Endometrial microvascular endothelial cells (primary cell): ENCODE results near the gene UBR2. TPM values are rescaled to one million over a fixed set of nuclear protein-coding genes. Genes with fewer than 3 reads are reported as not detected.
"Not testable (repeated sequence)": the region's sequence is repeated elsewhere in the genome, so short reads cannot be mapped to it uniquely, and the experiment has no call there.

Experiments used
- in situ Hi-C: cut with HindIII; loops from 2 replicates; pipeline ENCODE4 v1.10.0; 2017; ENCODE audit warnings: low sequenced_read_pairs, low pct_unique_long_range_greater_than_20kb; ENCODE audit errors: inconsistent ontology term
- total RNA-seq: library from RNA; depleted of rRNA; stranded (reverse); fragments of >200 nt; gene quantifications from one replicate; pipeline ENCODE4 v1.2.3, GENCODE V29; 2015; ENCODE audit errors: inconsistent ontology term

Gene UBR2
- total RNA-seq, 1 donor from 2014 or later, result 15.1 TPM

DNA sequence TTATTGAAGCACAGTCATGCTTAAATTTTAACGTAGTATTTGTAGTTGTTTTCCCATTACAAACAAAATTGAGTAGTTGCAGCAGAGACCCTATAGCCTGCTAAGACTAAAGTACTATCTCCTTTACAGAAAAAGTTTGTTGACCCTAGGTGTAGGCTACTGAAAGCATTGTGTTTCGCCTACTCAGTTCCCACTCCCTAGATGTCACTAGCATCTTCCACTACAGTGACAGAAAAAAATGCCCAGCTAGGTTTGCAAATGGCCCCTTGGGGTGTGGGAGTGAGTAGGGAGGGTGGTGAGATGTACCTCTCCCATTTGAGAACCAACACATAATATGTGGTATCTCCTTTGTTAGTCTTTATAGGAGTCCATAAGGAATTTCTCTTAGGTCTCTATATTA, 34.5 kb downstream of the UBR2 start:
- in situ Hi-C loops, result no loop called here

- in situ Hi-C loops, result no loop called here
These were observed 35.7 kb downstream of the UBR2 start for GRCh38 chr6:42599558-42599957.

GRCh38 chr6:42604150-42604549, 40.3 kb downstream of the UBR2 start:
- in situ Hi-C loops, result no loop called here

DNA sequence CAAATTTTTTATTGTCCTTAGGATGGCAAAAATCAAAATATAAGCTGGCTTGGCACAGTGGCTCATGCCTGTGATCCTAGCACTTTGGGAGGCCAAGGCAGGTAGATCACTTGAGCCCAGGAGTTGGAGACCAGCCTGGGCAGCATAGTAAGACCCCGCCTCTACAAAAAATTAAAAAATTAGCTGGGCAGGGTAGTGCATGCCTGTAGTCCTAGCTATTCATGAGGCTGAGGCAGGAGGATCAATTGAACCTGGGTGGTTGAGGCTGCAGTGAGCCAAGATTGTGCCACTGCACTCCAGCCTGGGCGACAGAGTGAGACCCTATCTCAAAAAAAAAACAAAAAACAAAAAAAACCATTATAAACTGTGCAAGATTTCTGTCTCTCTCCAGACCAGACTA, 40.9 kb downstream of the UBR2 start:
- in situ Hi-C loops, result not testable (repeated sequence)

- in situ Hi-C loops, result no loop called here
These were observed 46.6 kb downstream of the UBR2 start for GRCh38 chr6:42610416-42610815.

DNA sequence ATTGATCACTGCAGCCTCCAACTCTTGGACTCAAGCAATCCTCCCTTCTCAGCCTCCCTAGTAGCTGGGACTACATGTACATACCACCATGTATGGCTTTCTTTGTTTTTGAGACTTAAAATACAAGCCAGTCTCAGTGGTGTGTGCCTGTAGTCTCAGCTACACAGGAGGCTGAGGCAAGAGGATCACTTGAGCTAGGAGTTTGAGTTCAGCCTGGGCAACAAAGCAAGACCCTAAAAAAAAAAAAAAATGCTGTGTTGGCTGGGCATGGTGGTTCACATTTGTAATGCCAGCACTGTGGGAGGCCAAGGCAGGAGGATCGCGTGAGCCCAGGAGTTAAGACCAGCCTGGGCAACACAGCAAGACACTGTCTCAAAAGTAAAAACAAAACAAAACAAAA, 51.7 kb downstream of the UBR2 start:
- in situ Hi-C loops, result no loop called here

DNA sequence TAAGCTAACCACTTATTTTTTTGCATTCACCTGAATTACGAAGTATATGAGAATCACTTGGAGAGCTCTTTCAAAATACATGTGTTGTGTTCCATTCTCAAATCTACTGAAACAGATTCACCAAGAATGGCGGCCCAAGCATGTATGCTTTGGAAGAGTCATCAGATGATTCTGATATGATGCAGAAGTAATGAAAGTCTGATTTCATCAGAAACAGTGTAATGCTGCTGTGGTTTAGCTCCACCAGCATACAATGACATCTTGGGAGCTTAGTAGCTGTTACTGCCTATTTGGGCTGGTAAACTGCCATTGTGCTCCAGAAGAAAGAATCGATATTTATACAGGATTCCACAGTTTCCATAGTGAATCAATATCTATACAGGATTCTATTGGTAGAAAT, 52.9 kb downstream of the UBR2 start:
- in situ Hi-C loops, result no loop called here

DNA sequence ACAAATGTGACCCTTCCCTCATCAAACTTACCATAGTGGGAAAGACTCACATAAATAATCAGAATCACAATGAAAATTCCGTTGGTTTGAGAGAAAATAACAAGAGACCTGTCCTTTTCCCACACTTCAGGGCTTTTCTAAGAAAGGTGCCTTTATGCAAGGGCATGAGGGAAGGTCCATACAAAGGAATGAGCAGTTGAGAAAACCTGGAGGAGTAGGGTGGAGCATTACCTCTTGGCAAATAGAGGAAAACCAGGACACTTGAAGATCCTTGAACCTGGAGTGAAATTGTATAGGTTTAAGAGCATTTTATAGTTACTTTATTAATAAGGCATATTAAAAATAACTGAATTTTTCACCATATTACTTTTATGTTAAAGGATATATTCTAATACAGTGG, 54.3 kb downstream of the UBR2 start:
- in situ Hi-C loops, result no loop called here

DNA sequence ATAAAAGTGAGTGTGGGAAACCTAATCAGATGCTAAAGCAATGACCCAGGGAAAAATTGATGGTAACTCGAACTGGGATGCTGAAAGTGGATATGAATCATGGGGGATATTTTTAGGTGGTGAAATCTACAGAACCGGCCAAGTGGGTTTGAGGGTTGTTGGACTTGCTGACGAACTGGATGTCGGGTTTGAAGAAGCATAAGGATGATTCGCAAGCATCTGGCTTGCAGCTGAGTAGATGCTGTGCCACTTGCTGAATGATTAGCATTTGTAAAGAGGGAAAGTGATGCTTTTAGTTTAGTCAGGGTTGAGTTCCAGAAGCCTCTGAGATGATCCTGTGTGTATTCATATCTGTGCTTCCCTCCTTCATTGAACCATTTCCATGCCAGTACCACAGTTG, 54.9 kb downstream of the UBR2 start:
- in situ Hi-C loops, result no loop called here

GRCh38 chr6:42619963-42620362, 56.1 kb downstream of the UBR2 start:
- in situ Hi-C loops, result no loop called here

GRCh38 chr6:42624601-42625000, 60.8 kb downstream of the UBR2 start:
- in situ Hi-C loops, result no loop called here

- in situ Hi-C loops, result no loop called here
These were observed 63.2 kb downstream of the UBR2 start for GRCh38 chr6:42627044-42627443.

GRCh38 chr6:42627674-42628073, 63.8 kb downstream of the UBR2 start:
- in situ Hi-C loops, result no loop called here

DNA sequence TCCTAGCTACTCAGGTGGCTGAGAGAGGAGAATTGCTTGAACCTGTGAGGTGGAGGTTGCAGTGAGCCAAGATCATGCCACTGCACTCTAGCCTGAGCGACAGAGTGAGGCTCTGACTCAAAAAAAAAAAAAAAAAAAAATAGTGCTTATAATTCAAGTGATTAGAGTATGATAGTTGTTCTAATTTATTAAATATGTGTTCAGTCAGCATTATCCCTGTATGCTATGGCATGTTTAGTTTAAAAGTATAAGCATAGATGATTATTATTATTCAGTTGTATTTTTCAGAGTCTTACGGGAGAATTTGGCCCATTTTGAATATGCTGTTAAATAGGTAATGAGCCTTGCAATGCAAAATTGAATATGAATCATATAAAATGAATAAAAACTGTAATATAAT, 64.8 kb downstream of the UBR2 start:
- in situ Hi-C loops, result no loop called here

DNA sequence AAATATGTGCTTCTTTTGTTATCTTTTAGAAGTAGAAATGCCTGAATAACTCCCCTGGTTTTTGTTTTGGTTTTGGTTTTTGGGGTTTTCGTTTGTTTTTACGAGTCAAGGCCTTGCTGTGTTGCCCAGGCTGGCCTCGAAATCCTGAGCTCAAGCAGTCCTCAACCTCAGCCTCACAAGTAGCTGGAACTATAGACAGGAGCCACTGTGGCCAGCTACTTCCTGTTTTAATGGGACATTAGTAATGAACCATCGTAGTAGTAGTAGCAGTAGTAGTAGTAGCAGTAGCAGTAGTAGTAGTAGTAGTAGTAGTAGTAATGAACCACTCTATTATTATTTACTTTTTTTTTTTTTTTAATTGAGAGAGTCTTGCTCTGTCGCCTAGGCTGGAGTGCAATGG, 66.0 kb downstream of the UBR2 start:
- in situ Hi-C loops, result no loop called here

GRCh38 chr6:42637681-42638080, 73.9 kb downstream of the UBR2 start:
- in situ Hi-C loops, result no loop called here

GRCh38 chr6:42642794-42643193, 79.0 kb downstream of the UBR2 start:
- in situ Hi-C loops, result no loop called here

- in situ Hi-C loops, result no loop called here
These were observed 80.4 kb downstream of the UBR2 start for GRCh38 chr6:42644211-42644610.

DNA sequence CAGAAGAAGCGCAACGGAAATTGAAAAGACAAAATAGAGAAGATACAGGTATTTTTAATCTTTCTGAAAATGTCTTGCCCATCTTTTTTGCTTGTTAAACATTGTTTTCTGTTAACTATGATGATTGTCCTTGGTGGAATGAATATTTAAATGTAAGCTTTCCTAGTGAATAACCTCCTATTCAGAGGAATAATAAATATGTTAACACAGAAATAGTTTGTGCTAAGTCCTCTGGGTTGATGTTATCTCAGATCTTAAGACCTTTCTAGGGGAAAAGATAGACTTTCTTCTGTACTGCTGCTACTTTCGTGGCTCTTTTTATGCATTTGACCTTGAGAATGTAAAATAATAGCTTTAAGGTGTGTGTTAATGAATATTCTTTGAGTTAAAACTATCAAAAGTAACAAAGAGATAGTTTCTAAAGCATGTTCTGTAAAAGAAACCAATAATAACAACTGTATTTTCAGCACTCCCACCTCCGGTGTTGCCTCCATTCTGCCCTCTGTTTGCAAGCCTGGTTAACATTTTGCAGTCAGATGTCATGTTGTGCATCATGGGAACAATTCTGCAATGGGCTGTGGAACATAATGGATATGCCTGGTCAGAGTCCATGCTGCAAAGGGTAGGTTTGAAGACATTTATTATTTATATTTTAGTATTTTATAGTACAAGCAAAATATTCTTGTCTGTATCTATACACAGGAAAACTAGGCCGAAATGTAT, 88.4 kb downstream of the UBR2 start:
- in situ Hi-C loops, result no loop called here

- in situ Hi-C loops, result no loop called here
These were observed 90.0 kb downstream of the UBR2 start for GRCh38 chr6:42653851-42654250.

GRCh38 chr6:42659806-42660205, 96.0 kb downstream of the UBR2 start:
- in situ Hi-C loops, result no loop called here
